ENCODE data around the gene CDS1.
"Not testable (repeated sequence)": the region's sequence is repeated elsewhere in the genome, so short reads cannot be mapped to it uniquely, and the experiment has no call there.

The CDS1 gene

GRCh38 chr4:84677995-84678394 is 95.1 kb downstream of the CDS1 start:
- TF ChIP-seq, protein P1, sequence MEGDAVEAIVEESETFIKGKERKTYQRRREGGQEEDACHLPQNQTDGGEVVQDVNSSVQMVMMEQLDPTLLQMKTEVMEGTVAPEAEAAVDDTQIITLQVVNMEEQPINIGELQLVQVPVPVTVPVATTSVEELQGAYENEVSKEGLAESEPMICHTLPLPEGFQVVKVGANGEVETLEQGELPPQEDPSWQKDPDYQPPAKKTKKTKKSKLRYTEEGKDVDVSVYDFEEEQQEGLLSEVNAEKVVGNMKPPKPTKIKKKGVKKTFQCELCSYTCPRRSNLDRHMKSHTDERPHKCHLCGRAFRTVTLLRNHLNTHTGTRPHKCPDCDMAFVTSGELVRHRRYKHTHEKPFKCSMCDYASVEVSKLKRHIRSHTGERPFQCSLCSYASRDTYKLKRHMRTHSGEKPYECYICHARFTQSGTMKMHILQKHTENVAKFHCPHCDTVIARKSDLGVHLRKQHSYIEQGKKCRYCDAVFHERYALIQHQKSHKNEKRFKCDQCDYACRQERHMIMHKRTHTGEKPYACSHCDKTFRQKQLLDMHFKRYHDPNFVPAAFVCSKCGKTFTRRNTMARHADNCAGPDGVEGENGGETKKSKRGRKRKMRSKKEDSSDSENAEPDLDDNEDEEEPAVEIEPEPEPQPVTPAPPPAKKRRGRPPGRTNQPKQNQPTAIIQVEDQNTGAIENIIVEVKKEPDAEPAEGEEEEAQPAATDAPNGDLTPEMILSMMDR (IDR thresholded peaks at IDR 0.05; ENCODE audit: borderline replicate concordance, control extremely low read depth, extremely low read depth, insufficient read depth, missing control alignments), result no peak
- no peak for DNase-seq (ENCODE audit: low spot score)
- in situ Hi-C loops (cut with MboI; ENCODE audit: low sequenced_read_pairs, unreplicated experiment), result no loop called here

GRCh38 chr4:84678976-84679744 is 96.2 kb downstream of the CDS1 start:
- TF ChIP-seq, protein P1 (IDR thresholded peaks at IDR 0.05; ENCODE audit: borderline replicate concordance, control extremely low read depth, extremely low read depth, insufficient read depth, missing control alignments), result no peak
- DNase-seq (ENCODE audit: low spot score), result no peak
- in situ Hi-C loops (cut with MboI; ENCODE audit: low sequenced_read_pairs, unreplicated experiment), result no loop called here

GRCh38 chr4:84680956-84681355 is 98.0 kb downstream of the CDS1 start:
- in situ Hi-C loops (cut with MboI; ENCODE audit: low sequenced_read_pairs, unreplicated experiment), result no loop called here
- TF ChIP-seq, protein P1 (IDR thresholded peaks at IDR 0.05; ENCODE audit: borderline replicate concordance, control extremely low read depth, extremely low read depth, insufficient read depth, missing control alignments), result no peak
- no peak for DNase-seq (ENCODE audit: low spot score)

DNA sequence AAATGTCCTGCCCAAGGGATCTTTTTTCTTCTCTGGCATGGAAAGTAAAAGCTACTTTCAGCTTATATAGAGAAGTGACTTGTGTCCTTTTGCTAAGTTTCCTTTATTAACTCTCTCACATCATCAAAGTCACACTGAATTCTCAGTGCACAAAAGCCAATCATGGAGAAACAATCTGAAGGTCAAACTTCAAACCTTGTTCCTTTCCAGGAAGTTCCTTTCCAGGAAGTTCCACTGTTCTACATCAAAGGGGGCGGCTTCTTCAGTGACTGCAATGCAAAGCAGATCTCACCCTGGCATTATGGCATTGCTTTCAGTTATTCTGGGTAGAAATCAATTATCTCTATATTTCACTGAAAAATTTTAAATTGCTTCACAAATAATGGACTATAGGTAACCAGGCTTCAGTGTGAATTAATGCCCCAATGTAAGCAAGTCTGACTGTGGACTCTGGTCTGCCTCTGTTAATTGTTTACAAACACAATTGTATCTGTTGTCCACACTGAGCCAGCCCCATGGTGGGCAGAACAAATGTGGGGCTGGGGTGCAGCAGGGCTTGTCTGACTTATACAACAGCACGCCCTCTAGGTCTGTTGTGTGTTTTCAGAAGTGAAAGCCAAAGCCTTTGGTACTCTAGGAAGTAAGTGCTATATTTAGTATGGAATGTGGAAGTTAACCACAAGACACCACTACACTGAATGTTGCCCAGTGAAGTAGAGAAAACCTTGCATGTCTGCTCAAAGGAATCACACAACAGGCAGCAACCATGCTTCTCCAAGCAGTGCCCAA is 98.8 kb downstream of the CDS1 start:
- no peak for DNase-seq (ENCODE audit: low spot score)
- in situ Hi-C loops (cut with MboI; ENCODE audit: low sequenced_read_pairs, unreplicated experiment), result no loop called here
- TF ChIP-seq, protein P1 (IDR thresholded peaks at IDR 0.05; ENCODE audit: borderline replicate concordance, control extremely low read depth, extremely low read depth, insufficient read depth, missing control alignments), result no peak

DNA sequence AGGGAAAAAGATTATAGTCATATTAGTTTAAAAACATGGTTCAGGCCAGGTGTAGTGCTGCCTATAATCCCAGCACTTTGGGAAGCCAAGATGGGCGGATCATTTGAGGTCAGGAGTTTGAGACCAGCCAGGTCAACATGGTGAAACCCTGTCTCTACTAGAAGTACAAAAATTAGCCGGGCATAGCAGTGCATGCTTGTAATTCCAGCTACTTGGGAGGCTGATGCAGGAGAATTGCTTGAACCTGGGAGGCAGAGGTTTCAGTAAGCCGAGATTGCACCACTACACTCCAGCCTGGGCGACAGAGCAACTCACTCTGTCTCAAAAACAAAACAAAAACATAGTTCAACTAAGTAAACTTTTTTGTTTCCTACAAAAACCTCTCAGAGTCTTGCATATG is 99.7 kb downstream of the CDS1 start:
- in situ Hi-C loops (cut with MboI; ENCODE audit: low sequenced_read_pairs, unreplicated experiment); DNase-seq (ENCODE audit: low spot score): not testable (repeated sequence)

- no peak for DNase-seq (ENCODE audit: low spot score)
- in situ Hi-C loops (cut with MboI; ENCODE audit: low sequenced_read_pairs, unreplicated experiment), result no loop called here
- TF ChIP-seq, protein P1 (IDR thresholded peaks at IDR 0.05; ENCODE audit: borderline replicate concordance, control extremely low read depth, extremely low read depth, insufficient read depth, missing control alignments), result no peak
Measured at GRCh38 chr4:84683064-84683850, 100.3 kb downstream of the CDS1 start.

Measured in GM13976 (cell line).